Loucy (cell line): ENCODE measurements around the gene TRIO.

Experiments
- H2AFZ ChIP-seq: fragments of 200-600 bp; sonication (generic); 2 replicates; pipeline ENCODE4 v1.6.0; 2016; ENCODE audit warnings: antibody characterized with exemption, mild to moderate bottlenecking, low read length, moderate library complexity
- H3F3A ChIP-seq: fragments of 200-600 bp; 2 replicates; pipeline ENCODE4 v1.6.0; 2016; ENCODE audit warnings: antibody characterized with exemption, low read depth, mild to moderate bottlenecking
- H3K27me3 ChIP-seq: fragments of 200-600 bp; sonication (generic); 2 replicates; pipeline ENCODE4 v1.6.1; 2014; ENCODE audit warnings: low read length, mild to moderate bottlenecking; ENCODE audit not compliant: insufficient read depth, poor library complexity, severe bottlenecking
- H3K36me3 ChIP-seq: fragments of 200-600 bp; sonication (generic); 2 replicates; pipeline ENCODE4 v1.6.1; 2016; ENCODE audit warnings: low read length; ENCODE audit not compliant: insufficient read depth
- H3K4me1 ChIP-seq: fragments of 200-600 bp; sonication (generic); 2 replicates; pipeline ENCODE4 v1.5.1; 2014; ENCODE audit warnings: low read length, mild to moderate bottlenecking; ENCODE audit not compliant: insufficient read depth, poor library complexity, severe bottlenecking
- H3K4me2 ChIP-seq: fragments of 200-600 bp; sonication (generic); 2 replicates; pipeline ENCODE4 v1.6.0; 2014; ENCODE audit warnings: antibody characterized with exemption, low read length, low read depth, mild to moderate bottlenecking; ENCODE audit not compliant: poor library complexity, severe bottlenecking
- H3K4me3 ChIP-seq: fragments of 200-600 bp; sonication (generic); 2 replicates; pipeline ENCODE4 v1.5.1; 2014; ENCODE audit warnings: low read length, mild to moderate bottlenecking, mixed read lengths; ENCODE audit not compliant: poor library complexity, severe bottlenecking
- H3K79me2 ChIP-seq: fragments of 200-600 bp; sonication (generic); 2 replicates; pipeline ENCODE4 v1.6.1; 2014; ENCODE audit warnings: low read length; ENCODE audit not compliant: insufficient read depth
- H3K9ac ChIP-seq: fragments of 200-600 bp; sonication (generic); 2 replicates; pipeline ENCODE4 v1.6.0; 2014; ENCODE audit warnings: mild to moderate bottlenecking, low read depth, low read length, moderate library complexity; ENCODE audit not compliant: poor library complexity, severe bottlenecking
- H3K9me2 ChIP-seq: fragments of 200-600 bp; sonication (generic); replicated peaks from 2 replicates; pipeline ENCODE4 v1.6.1; 2016; ENCODE audit warnings: low read depth, low read length, mixed read lengths
- H3K9me3 ChIP-seq: fragments of 200-600 bp; sonication (generic); 2 replicates; pipeline ENCODE4 v1.6.1; 2014; ENCODE audit warnings: mild to moderate bottlenecking, antibody characterized with exemption, low read length, low read depth; ENCODE audit not compliant: insufficient read depth
- H4K20me1 ChIP-seq: fragments of 200-600 bp; sonication (generic); 2 replicates; pipeline ENCODE4 v1.6.0; 2014; ENCODE audit warnings: antibody characterized with exemption, low read length, mild to moderate bottlenecking; ENCODE audit not compliant: insufficient read depth, poor library complexity, severe bottlenecking
- EZH2phosphoT487 ChIP-seq: fragments of 200-600 bp; IDR thresholded peaks from 2 replicates; pipeline ENCODE4 v1.6.1; 2018; ENCODE audit warnings: antibody characterized with exemption, mild to moderate bottlenecking, moderate library complexity, borderline replicate concordance
- TF ChIP-seq, protein P1 (sequence below): fragments of 200-600 bp; sonication (generic); conservative IDR thresholded peaks from 2 replicates; pipeline ENCODE4 v1.5.1; 2014; ENCODE audit warnings: mild to moderate bottlenecking, antibody characterized with exemption, low read length

TRIO gene

DNA sequence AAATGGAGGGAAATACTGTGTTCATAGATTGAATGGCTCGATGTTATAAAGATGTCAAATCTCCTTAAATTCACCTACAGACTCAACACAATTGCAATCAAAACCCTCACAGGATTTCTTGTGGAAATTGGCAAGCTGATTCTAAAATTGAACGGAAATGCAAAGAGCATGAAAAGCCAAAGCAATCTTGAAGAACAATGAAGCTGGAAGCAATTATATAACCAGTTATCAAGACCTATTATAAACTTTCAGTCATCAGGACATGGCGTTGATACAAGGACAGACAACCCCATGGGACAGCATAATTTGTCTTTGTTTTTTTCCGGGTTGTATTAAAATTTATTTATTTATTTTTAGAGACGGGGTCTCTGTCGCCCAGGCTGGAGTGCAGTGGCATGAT, 385.0 kb downstream of the TRIO start:
- TF ChIP-seq, protein P1, sequence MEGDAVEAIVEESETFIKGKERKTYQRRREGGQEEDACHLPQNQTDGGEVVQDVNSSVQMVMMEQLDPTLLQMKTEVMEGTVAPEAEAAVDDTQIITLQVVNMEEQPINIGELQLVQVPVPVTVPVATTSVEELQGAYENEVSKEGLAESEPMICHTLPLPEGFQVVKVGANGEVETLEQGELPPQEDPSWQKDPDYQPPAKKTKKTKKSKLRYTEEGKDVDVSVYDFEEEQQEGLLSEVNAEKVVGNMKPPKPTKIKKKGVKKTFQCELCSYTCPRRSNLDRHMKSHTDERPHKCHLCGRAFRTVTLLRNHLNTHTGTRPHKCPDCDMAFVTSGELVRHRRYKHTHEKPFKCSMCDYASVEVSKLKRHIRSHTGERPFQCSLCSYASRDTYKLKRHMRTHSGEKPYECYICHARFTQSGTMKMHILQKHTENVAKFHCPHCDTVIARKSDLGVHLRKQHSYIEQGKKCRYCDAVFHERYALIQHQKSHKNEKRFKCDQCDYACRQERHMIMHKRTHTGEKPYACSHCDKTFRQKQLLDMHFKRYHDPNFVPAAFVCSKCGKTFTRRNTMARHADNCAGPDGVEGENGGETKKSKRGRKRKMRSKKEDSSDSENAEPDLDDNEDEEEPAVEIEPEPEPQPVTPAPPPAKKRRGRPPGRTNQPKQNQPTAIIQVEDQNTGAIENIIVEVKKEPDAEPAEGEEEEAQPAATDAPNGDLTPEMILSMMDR: no peak
- TF ChIP-seq EZH2phosphoT487: no peak
- H3K9me3 ChIP-seq: no peaks in the 10 kb centered on the region

DNA sequence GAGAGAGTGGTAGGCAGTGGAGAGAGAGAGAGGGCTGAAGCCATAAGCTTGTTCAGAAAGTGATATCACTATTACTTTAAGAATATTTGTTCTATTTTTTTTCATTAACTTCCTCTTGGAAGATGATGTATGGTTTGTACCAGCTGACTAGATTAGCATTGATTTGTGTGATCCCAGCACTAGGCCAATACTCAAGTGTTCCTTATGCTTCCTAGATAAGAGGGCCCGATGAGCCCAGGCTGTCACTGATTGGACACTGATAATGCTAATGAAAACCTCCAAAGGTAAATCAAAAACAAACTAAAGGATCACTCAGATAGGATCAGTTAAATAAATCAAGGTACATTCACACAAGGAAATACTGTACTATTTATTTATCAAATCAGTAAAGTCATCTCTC, 385.8 kb downstream of the TRIO start:
- Histone ChIP-seq H3K4me1 (peaks cover 4% of the 10 kb centered on the region), H3K4me2 (no peak overlapping the region), H3F3A (no peaks in the 10 kb centered on the region), H3K79me2 (no peaks in the 10 kb centered on the region), H3K36me3 (no peaks in the 10 kb centered on the region), H3K9me2 (no peaks in the 10 kb centered on the region), H4K20me1 (no peaks in the 10 kb centered on the region), H3K9ac (no peak overlapping the region), H3K27me3 (no peaks in the 10 kb centered on the region), H2AFZ (no peak overlapping the region), H3K4me3 (no peak overlapping the region), H3K9me3 (no peaks in the 10 kb centered on the region)
- TF ChIP-seq EZH2phosphoT487: no peak
- TF ChIP-seq, protein P1: no peak

More for the DNA sequence above, 385.0 kb downstream of the TRIO start:
- Histone ChIP-seq H3K4me1 (peaks cover 4% of the 10 kb centered on the region), H3K27me3 (no peaks in the 10 kb centered on the region), H3F3A (no peaks in the 10 kb centered on the region), H4K20me1 (no peaks in the 10 kb centered on the region), H3K36me3 (no peaks in the 10 kb centered on the region), H3K4me2 (no peak overlapping the region), H3K9me2 (no peaks in the 10 kb centered on the region), H2AFZ (no peak overlapping the region), H3K9ac (no peak overlapping the region), H3K4me3 (no peak overlapping the region), H3K79me2 (no peaks in the 10 kb centered on the region)

DNA sequence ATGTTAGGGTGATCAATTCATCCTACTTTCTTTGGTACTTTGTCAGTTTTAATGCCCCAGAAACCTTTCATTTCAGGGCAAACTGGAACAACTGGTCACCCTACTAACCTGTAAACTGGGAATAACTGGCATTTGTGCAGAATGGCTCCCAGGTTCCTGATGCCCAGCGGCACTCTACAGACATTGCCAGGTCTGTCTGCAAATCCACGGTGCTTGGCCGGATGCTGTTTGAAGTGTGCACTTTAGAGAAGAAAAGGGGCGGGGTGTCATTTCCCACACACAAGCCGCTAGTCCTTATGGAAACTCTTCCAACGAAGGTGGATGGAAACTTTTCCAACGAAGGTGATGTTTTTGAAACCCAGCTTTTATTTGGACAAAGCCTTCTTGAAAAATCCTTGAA, 388.5 kb downstream of the TRIO start:
- no peak overlapping the region for H2AFZ ChIP-seq
- H3K9me3 ChIP-seq: no peaks in the 10 kb centered on the region
- no peak overlapping the region for H3K4me3 ChIP-seq
- no peaks in the 10 kb centered on the region for H3F3A ChIP-seq
- H3K4me2 ChIP-seq: no peak overlapping the region
- no peaks in the 10 kb centered on the region for H3K9me2 ChIP-seq
- no peak for TF ChIP-seq EZH2phosphoT487
- TF ChIP-seq, protein P1: no peak
- H3K36me3 ChIP-seq: no peaks in the 10 kb centered on the region
- no peaks in the 10 kb centered on the region for H3K79me2 ChIP-seq
- H3K9ac ChIP-seq: no peak overlapping the region
- H3K4me1 ChIP-seq: peaks cover 9% of the 10 kb centered on the region
- no peaks in the 10 kb centered on the region for H4K20me1 ChIP-seq
- no peaks in the 10 kb centered on the region for H3K27me3 ChIP-seq
